GM23338 (cell line): ENCODE results near the gene SLX4IP. TPM values are rescaled to one million over a fixed set of nuclear protein-coding genes. Genes with fewer than 3 reads are reported as not detected.

Experiments used
- ATAC-seq: fragments of 200-7000 bp; cut with Tn5 transposase; 3 replicates; pipeline ENCODE4 v1.9.1; 2020
- DNase-seq: peaks from one replicate; pipeline ENCODE4 v3.0.0-alpha.2; 2015; ENCODE audit warnings: low spot score
- H2AFZ ChIP-seq: fragments of 200-600 bp; sonication (generic); 2 replicates; pipeline ENCODE4 v1.8.0; 2016; ENCODE audit warnings: antibody characterized with exemption, mild to moderate bottlenecking, moderate library complexity
- H3F3A ChIP-seq: fragments of 200-600 bp; sonication (generic); replicated peaks from 2 replicates; pipeline ENCODE4 v1.8.0; 2017; ENCODE audit warnings: antibody characterized with exemption, mixed run types, low read depth
- H3K27ac ChIP-seq: fragments of 200-600 bp; sonication (generic); 2 replicates; pipeline ENCODE4 v1.6.1; 2016; ENCODE audit warnings: low read depth
- H3K27me3 ChIP-seq: fragments of 200-600 bp; sonication (generic); 2 replicates; pipeline ENCODE4 v1.8.0; 2016; ENCODE audit warnings: mild to moderate bottlenecking, mixed run types, moderate library complexity; ENCODE audit not compliant: insufficient read depth
- H3K36me3 ChIP-seq: fragments of 200-600 bp; sonication (generic); 2 replicates; pipeline ENCODE4 v1.8.0; 2016; ENCODE audit warnings: mild to moderate bottlenecking; ENCODE audit not compliant: insufficient read depth
- H3K4me1 ChIP-seq: fragments of 200-600 bp; sonication (generic); 2 replicates; pipeline ENCODE4 v1.8.0; 2016; ENCODE audit warnings: mild to moderate bottlenecking, moderate library complexity; ENCODE audit not compliant: insufficient read depth
- H3K4me2 ChIP-seq: fragments of 200-600 bp; sonication (generic); 2 replicates; pipeline ENCODE4 v1.7.1; 2017; ENCODE audit warnings: mixed run types
- H3K4me3 ChIP-seq: fragments of 200-600 bp; sonication (generic); 2 replicates; pipeline ENCODE4 v1.6.1; 2016; ENCODE audit warnings: mixed run types
- H3K79me2 ChIP-seq: fragments of 200-600 bp; sonication (generic); replicated peaks from 2 replicates; pipeline ENCODE4 v1.8.0; 2017; ENCODE audit warnings: mild to moderate bottlenecking; ENCODE audit not compliant: insufficient read depth
- H3K9me2 ChIP-seq: fragments of 200-600 bp; sonication (generic); 2 replicates; pipeline ENCODE4 v1.8.0; 2017; ENCODE audit not compliant: insufficient read depth
- H4K20me1 ChIP-seq: fragments of 200-600 bp; sonication (generic); replicated peaks from 2 replicates; pipeline ENCODE4 v1.8.0; 2017; ENCODE audit warnings: mild to moderate bottlenecking; ENCODE audit not compliant: insufficient read depth
- H3K27ac Mint-ChIP-seq: 2 replicates; pipeline ENCODE4 v1.8.0; 2020; ENCODE audit warnings: inconsistent platforms, mild to moderate bottlenecking, moderate library complexity, mixed read lengths
- H3K27me3 Mint-ChIP-seq: 3 replicates; pipeline ENCODE4 v1.8.0; 2022; ENCODE audit warnings: low read depth, mild to moderate bottlenecking, moderate library complexity, mixed read lengths, inconsistent platforms; ENCODE audit not compliant: insufficient read depth, poor library complexity
- H3K36me3 Mint-ChIP-seq: 3 replicates; pipeline ENCODE4 v1.8.0; 2021; ENCODE audit warnings: low read depth, mild to moderate bottlenecking, inconsistent platforms, moderate library complexity, mixed read lengths
- H3K4me1 Mint-ChIP-seq: 3 replicates; pipeline ENCODE4 v1.8.0; 2020; ENCODE audit warnings: mild to moderate bottlenecking, inconsistent platforms, mixed read lengths
- H3K4me3 Mint-ChIP-seq: 3 replicates; pipeline ENCODE4 v1.8.0; 2021; ENCODE audit warnings: moderate library complexity, mild to moderate bottlenecking, inconsistent platforms, mixed read lengths
- H3K9me3 Mint-ChIP-seq: 3 replicates; pipeline ENCODE4 v1.8.0; 2020; ENCODE audit warnings: moderate library complexity, mild to moderate bottlenecking, inconsistent platforms, mixed read lengths
- CREB1 ChIP-seq: fragments of 250-450 bp; sonication (Bioruptor Pico); IDR thresholded peaks from 2 replicates; pipeline ENCODE4 v1.5.0; 2020; ENCODE audit warnings: low read depth, mild to moderate bottlenecking, moderate library complexity
- CTCF ChIP-seq, 2 experiments: fragments of 200-600 bp in 1 of 2; sonication (generic) in 1 of 2; conservative IDR thresholded peaks; 2 replicates each; pipeline versions ENCODE4 v1.5.1 to v1.6.1; 2016 to 2017; ENCODE audit warnings: antibody characterized with exemption in 2 of 2, low read depth in 2 of 2, mild to moderate bottlenecking in 2 of 2, moderate library complexity in 1 of 2
- EZH2 ChIP-seq: fragments of 200-600 bp; sonication (generic); IDR thresholded peaks from one replicate; pipeline ENCODE4 v1.8.0; 2017; ENCODE audit warnings: antibody characterized with exemption, mild to moderate bottlenecking, low read depth; ENCODE audit not compliant: unreplicated experiment
- EZH2phosphoT487 ChIP-seq: fragments of 200-600 bp; sonication (generic); IDR thresholded peaks from one replicate; pipeline ENCODE4 v1.8.1; 2018; ENCODE audit warnings: antibody characterized with exemption; ENCODE audit not compliant: unreplicated experiment
- NANOG ChIP-seq: IDR thresholded peaks from 2 replicates; pipeline ENCODE4 v1.6.1; 2016; ENCODE audit warnings: antibody characterized with exemption, borderline replicate concordance
- POLR2AphosphoS5 ChIP-seq: IDR thresholded peaks from 2 replicates; pipeline ENCODE4 v1.6.1; 2016; ENCODE audit warnings: antibody characterized with exemption, low read depth
- REST ChIP-seq: IDR thresholded peaks from one replicate; pipeline ENCODE4 v1.6.1; 2018; ENCODE audit warnings: antibody characterized with exemption; ENCODE audit not compliant: unreplicated experiment
- polyA plus RNA-seq: library from polyadenylated mRNA; unstranded; fragments of >200 nt; fragmentation: Nextera tagmentation; extraction: Ambion mirVana; gene quantifications from 2 replicates; pipeline ENCODE4 v1.2.1, GENCODE V29; 2016
- total RNA-seq: library from RNA; depleted of rRNA; stranded (reverse); fragments of >200 nt; shearing (Covaris generic); gene quantifications from 2 replicates; pipeline ENCODE4 v1.2.3, GENCODE V29; 2014

The SLX4IP gene
- total and polyA plus RNA-seq, 2 experiments from 2014 or later = 9.1 to 9.8 TPM

- peaks cover 52% of the 10 kb centered on the region for H3K4me1 Mint-ChIP-seq
Measured at GRCh38 chr20:10522328-10522727, 87.2 kb downstream of the SLX4IP start.

More at GRCh38 chr20:10522328-10522727, 87.2 kb downstream of the SLX4IP start:
- no peak overlapping the region for H2AFZ ChIP-seq
- H3K27me3 ChIP-seq = no peaks in the 10 kb centered on the region
- ATAC-seq (no peak), DNase-seq (no peak)
- H3K9me2 ChIP-seq = no peaks in the 10 kb centered on the region
- no peaks in the 10 kb centered on the region for H3K36me3 ChIP-seq
- H3K27ac Mint-ChIP-seq = no peak overlapping the region; the same call in 1 of the 2 replicates
- H3K36me3 Mint-ChIP-seq = peaks cover 3% of the 10 kb centered on the region; the same call in 1 of the 3 replicates
- no peak overlapping the region for H3K27ac ChIP-seq
- peaks cover 6% of the 10 kb centered on the region; the same call in 1 of the 2 replicates for H3K79me2 ChIP-seq
- no peak overlapping the region for H3K4me3 Mint-ChIP-seq
- no peak overlapping the region for H3K4me2 ChIP-seq
- H3F3A ChIP-seq = no peaks in the 10 kb centered on the region
- H4K20me1 ChIP-seq = no peaks in the 10 kb centered on the region
- H3K27me3 Mint-ChIP-seq = peaks cover 3% of the 10 kb centered on the region
- H3K9me3 Mint-ChIP-seq = no peaks in the 10 kb centered on the region
- no peak for TF ChIP-seq NANOG
- no peak for TF ChIP-seq POLR2AphosphoS5
- TF ChIP-seq EZH2 = no peak
- no peak for TF ChIP-seq CREB1 (CRISPR knock-in tag)
- no peak for TF ChIP-seq REST
- no peak for TF ChIP-seq CTCF (conservative IDR thresholded peaks at IDR 0.05; ENCODE audit: low read depth in 2 of 2)
- TF ChIP-seq EZH2phosphoT487 = no peak
- H3K4me1 ChIP-seq = peaks cover 35% of the 10 kb centered on the region
- H3K4me3 ChIP-seq = no peak overlapping the region
